ENCODE data around the gene IL18. TPM values are rescaled to one million over a fixed set of nuclear protein-coding genes. Genes with fewer than 3 reads are reported as not detected.
"Not testable (repeated sequence)": the region's sequence is repeated elsewhere in the genome, so short reads cannot be mapped to it uniquely, and the experiment has no call there.

Gene IL18
- total RNA-seq, 1 experiment from 2014 or later = not detected

DNA sequence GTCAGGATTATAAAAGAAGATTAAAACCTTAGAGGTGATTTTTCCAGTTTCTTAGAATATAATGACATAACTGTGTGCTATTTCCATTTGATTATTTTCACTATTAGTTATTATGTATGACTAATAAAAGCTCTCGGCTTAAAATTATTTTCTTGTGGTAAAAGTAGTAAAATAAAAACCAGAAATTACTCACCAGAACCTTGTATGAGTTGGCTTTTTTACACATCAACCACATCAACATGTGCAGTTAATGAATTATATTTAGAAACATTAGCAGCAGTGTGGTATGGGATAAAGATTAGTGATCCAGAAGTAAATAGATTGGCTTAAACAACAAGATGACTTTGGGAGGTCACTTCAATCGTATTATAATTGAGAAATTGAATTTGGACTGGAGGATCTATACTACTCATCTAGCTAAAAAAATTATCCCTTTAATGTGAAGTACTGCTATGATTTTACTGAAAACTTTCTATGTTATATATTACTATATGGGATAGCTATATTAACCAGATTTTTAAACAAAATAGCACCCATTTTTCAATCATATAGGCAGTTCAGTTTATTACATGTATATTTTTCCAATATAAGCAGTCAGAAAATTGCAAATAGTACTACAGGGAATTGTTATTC, 8.6 kb upstream of the IL18 start:
- DNase-seq (ENCODE audit: low read depth) = peak; percentile 15

DNA sequence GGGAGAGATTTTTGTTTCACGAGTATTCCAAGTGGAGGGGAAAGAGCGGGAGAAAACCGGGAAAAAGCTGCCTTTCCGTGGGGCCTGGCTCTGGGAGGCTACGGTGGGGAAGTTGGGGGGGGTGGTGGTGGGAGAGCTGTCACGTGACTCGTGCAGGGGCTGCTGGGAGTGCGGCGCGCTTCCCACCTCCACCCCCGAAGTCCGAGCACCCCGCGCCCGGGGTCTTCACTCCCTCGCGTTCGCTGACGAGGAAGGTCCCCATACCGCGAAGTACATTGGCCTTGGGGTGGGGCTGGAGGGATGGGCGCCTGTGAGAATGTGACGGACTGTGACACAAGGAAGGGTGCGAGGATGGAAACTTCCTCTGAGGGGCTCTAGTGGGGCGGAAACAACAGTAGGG, 3.3 kb upstream of the IL18 start, which contains the start of gene TEX12:
Gene TEX12, plus strand, starts transcription at position 228 of the 400 bp plus-strand sequence. CDS start 1,897 bp downstream, outside the sequence.
- no peak for DNase-seq (ENCODE audit: low read depth)

DNA sequence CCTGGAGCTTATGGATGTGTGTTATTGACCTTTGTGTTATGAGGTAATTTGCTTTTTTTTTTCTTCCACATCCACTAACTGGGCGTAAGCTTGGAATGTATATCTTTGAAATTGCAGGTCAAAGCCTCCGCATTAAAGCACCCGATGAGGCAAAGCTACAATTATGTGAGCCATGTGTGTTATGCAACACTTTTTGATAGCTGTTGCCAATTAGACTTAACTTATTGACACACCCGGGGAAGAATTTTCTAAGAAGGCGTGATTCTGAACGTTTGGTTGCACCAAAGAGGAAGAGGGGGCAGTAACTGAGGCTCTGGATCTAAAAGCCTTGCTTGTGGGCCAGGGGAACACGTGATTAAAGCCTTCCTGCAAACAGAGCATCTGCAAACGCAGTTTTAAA, 2.7 kb upstream of the IL18 start:
- no peak for DNase-seq (ENCODE audit: low read depth)

DNA sequence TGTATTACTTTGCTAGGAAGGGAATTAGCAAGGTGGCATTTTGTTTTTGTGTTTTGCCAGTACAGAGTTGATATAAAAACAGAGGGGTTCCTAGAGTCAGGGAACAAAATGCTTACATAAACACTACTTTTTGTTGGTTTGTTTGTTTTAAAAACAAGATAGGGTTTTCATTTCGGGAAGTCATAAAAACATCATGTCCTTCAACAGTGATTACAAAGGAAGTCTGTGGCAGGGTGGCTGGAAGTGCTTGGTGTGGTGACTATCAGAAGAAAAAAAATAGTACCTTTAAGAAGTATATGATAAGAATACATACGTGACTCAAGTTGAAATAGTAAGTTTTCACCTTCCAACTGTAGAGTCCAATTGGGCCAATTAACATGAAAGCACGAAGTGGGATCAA, 1.2 kb upstream of the IL18 start:
- DNase-seq (ENCODE audit: low read depth) = no peak

DNA sequence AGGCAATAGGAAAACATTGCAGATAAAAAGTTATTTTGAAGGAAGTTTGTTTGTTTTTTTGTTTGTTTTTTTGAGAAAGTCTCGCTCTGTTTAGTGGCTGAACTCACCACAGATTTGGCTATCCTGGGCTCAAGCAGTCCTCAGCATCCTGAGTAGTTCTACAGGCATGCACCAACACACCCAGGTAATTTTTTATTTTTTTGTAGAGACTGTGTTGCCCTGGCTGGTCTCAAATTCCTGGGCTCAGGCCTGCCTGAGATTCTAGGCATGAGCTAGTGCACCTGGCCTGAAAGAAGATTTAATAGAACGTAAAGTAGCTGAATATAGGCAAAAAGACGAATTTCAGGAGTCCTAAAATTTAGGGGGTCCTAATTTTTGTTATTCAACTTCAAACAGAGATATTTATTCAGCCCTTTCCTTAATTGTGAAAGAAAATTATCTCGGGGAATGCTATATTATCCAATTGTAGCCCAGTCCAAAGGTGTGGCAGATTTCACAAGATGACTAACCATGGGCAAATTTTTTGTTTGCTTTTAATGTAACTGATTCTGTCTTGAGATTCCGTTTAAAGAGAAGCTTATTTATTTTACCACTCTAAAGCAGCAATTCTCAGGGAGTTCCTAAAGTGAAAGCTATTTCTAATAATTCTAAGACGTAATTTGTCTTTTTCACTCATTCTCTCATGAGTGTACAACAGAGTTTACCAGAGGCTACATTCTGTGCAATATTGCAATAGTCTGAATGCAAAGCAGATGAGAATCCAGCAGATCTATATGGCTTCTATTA, 940 bp downstream of the IL18 start:
- no peak for DNase-seq (ENCODE audit: low read depth)

DNA sequence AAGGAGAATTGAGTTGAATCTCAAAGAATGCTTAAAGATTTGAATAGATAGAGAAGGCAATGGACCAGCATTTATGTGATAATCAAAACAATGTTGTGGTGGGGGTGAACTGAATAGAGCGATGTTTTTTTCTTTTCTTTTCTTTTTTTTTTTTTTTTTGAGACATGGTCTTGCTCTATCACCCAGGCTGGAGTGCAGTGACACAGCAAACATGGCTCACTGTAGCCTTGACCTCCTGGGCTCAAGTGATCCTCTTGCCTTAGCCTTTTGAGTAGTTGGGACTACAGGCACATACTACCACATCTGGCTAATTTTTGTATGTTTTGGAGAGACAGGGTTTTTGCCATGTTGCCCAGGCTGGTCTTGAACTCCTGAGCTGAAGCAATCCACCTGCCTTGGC, 1.7 kb downstream of the IL18 start:
- not testable (repeated sequence) for DNase-seq (ENCODE audit: low read depth)

DNA sequence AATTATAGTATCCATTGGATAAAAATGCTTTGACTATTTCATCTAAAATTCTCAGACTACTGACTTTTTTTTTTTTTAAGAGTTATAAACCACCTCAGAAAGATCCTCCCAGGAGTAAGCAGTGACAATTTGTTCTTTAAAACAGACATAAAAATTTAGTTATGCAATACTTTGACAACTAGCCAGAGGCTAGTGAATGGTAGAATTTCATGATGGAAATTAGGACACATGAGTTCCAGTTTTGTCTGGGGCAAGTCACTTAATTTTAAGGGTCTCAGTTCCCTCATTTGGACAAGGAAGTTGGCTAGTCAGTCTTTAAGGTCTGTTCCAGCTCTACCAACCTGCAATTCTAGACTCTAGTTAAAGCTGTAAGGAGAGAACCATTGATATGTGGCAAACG, 2.9 kb downstream of the IL18 start:
- DNase-seq (ENCODE audit: low read depth) = no peak

DNA sequence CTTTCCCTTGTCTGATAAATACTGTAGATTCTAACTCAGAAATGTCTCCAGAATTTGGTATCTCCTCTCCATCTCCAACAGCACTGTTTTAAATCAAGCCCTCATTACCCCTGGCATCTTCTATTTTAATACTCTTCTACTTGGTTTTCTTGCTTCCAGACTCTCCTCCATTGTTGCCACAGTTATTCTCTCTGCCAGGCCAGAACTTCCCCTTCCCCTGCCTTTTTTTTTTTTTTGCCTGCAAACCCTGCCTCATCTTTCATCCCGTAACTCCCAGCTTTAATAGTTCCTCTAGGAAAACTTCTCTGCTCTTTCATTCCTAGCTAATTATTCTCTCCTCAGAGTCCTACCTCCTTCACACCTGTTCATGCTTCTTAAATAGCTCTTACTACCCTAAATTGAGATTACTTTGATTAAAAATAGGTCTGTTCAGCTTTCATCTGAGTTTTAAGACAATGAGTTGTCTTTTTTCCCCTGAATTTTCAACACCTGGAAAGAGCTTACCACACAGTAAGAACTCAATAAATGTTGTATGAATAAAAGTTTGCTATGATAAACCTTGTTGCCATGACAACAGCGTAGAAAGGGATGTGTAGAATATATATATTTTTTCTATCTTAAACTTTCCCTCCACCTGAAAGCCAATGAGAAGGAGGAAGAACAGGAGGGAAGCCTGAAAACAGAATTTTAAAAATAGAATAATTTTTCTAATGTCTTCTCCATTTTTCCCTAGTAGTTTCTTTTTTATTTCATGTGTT, 3.6 kb downstream of the IL18 start:
- no peak for DNase-seq (ENCODE audit: low read depth)

DNA sequence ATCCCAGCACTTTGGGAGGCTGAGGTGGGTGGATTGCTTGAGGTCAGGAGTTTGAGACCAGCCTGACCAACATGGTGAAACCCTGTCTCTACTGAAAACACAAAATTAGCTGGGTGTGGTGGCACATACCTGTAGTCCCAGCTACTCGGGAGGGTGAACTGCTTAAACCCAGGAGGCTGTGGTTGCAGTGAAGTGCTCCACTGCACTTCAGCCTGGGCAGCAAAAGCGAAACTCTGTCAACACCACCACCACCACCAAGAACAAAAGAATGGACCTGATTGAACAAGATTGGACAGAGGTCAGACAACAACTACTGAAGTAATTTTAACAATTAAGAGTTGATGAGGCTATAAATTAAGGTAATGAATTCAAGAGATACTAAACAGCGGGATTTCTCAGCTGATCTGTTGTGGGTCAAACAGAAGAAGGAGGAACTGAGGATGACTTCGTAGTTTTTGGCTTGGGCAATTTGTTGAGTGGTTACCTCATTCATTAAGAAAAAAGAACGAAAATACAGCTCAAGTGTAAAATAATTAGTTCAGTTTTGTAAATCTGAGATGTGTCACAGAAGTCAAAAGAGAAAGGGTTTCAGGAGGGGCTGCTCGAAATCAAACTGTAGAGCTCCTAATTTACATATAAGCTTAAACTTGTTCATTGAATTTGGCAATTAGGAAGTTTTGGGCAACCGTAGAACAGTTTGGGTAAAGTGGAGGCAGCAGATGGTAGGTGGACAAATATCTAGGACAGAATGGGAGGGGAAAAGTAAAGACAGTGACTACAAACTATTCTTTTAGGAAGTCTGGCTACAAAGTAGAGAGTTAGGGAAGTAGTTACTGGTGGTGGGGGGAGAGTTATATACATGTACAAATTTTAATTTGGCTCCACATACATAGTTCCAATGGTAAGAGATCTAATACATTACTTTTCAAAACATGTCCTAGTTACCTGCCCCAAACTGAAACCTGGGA, 4.5 kb downstream of the IL18 start:
- no peak for DNase-seq (ENCODE audit: low read depth)

DNA sequence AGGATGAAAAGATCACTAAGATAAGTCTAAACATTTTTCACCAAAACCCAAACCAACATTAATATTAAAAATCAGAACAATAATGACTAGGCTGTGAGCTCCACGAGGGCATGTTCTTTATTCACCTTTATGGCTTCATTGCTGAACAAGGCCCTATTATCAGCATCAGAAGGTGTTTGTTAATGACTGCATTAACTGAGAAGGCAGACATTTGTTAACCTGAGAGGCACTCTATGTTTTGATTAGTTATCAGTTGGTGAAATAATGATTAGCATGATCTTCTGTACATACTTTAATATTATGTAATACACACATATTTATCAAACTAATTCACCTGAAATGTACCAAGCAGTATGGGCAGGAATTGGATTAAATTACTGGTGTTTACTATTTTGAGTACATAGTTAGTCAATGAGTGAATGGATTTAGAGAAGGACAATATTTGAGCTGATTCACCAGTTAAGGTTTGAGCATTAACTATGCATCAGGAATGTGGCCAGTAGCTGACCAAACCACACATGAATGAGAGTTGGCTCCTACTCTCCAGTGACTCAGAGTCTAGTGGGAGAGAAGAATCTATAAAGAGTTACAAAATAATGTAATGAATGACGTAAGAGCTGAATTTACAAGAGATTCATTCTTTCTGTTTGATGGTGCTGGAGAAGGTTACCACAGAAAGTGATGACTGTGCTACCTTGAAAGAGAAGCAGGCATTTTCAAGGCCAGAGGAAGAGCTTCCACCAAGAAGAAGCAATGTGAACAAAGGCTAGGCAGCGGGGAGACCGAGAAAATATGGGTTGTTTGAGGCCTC, 6.7 kb downstream of the IL18 start:
- peak; percentile 98 for DNase-seq (ENCODE audit: low read depth)

DNA sequence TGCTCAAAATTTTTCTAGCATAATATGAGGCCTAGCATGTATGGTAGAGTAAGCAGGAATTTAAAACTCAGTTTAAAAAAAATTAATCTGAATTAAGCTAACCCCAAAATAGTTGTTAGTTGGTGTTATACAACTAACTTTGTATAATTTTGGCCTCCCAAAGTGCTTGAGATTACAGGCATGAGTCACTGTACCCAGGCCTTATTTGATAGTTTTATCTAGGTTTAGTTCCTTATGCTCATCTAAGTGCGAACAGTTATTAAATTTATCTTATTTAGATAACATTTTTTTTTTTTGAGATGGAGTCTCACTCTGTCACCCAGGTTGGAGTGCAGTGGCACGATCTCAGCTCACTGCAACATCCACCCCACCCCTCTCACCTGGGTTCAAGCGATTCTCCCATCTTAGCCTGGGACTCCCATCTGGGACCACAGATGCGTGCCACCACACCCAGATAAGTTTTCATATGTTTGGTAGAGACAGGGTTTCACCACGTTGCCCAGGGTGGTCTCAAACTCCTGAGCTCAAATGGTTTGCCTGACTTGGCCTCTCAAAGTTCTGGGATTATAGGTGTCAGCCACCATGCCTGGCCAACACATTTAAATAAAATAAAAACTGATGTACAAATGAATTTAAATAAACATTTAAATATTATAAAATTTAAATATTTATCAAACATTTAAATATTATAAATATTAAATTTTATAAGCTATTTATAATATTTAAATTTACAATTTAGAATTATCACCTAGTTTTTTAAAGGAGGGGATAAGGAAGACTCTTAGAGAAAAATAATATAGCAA, 7.5 kb downstream of the IL18 start:
- no peak for DNase-seq (ENCODE audit: low read depth)

DNA sequence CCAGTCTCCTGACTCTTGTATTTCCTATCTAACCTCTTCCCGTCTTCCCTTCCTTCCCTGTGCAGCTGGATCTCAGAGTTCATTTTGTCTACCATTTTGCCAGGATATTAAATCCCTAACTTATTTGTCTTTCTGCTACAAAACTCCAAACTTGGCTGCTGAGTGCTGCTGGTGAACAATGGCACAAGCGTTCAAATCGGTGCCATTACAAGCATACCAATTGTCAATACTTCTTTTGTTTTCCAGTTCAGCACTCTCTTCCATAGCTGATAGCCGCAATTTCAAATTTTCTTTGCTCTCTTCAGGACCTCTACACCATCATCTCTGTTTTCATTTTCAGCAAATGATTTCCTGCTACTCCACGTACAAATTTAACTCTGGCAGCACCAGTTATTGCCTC, 13.4 kb downstream of the IL18 start:
- no peak for DNase-seq (ENCODE audit: low read depth)

DNA sequence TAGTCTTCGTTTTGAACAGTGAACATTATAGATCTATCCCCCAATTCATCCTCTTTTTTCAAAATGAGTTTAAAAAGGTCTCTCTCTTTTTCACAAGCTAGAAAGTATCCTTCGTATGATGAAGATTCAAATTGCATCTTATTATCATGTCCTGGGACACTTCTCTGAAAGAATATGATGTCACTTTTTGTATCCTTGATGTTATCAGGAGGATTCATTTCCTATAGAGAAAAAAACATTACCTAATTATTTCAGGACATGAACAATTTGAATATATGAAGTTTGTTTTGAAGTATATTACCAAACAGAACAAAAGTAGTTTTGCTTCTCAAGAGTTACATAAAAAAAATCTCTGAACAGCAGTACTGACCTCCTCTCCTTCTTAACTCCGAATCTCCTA, 20.3 kb downstream of the IL18 start:
- DNase-seq (ENCODE audit: low read depth) = no peak

DNA sequence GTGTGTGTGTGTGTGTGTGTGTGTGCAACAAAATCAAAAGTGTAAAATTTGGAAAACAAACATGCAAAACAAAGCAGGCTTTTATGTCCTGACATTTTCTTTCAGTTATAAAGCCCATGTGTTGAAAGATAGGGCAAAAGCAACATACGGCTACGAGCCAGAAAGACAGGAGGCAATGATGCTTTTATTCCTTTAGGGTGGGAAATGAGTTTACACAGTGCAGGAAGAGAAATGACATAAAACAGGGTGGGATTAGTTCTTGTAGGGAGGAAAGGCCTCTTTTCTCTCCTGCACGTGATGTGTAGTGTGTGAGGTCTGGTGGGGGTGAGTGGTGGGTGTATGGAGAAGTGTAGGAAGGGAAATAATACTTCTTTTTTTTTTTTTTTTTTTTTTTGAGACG, 29.4 kb downstream of the IL18 start:
- DNase-seq (ENCODE audit: low read depth) = no peak

DNA sequence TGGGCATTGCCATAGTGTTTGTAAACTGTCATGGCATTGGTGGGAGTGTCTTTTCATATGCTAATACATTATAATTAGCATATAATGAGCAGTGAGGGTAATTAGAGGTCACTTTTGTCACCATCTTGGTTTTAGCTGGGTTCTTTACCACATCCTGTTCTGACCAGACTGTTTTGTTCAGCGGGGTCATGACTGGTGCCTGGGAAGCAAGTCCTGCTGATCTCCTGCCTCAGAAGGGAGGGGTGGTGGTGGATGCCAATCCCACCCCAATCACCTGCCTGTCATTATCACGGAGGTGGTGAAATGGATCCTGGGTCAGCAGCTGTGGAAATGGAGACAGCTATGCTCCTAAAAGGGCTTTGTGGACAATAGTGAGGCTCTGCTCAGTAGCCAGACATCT, 31.2 kb downstream of the IL18 start:
- peak; percentile 14 for DNase-seq (ENCODE audit: low read depth)

DNA sequence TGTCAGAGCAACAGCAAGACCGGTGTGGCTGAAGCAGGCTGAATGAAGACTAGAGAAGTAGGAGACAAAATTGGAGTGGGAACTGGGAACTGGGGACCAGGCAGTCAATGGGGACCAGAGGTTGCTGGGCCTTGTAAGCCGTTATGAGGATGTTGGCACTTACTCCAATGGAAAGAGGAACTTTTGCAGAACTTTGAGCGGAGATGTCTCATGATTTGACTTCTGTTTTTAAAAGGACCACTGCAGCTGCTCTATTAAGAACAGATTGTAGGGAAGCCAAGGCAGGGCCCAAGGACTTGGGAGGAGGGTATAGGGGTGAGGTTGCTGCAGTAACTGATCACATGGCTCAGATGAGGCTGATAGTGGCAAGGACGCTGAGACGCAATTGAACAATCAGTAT, 34.2 kb downstream of the IL18 start:
- no peak for DNase-seq (ENCODE audit: low read depth)

DNA sequence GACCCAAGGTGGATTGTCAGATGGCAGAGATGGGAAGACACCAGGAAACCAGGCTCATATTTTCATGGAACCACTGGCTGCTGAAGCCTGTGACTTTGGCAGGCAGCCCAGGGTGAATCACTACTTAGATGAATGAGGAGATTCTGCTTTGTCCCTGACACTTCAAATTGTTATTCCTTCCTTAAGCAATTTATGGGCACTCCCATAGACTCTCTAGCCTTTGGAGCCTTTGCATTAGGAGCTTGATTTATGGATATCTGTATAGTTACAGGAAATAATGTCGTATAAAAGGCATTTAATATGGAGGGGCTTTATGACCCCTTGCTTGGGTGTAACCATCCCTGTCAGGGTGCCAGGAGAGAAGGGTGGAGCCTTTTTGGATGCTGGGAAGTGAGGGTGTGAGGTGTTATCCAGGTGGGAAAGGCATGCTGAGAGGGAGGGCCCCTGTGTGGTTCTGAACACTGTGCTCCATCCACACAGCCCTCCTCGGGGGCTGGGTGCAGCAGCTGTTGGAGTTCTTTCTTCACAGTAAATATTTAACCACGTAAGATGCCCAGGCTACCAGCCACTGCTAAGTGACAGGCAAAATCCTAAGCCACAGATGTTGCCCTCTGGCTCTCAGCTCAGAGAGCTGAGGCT, 35.3 kb downstream of the IL18 start:
- DNase-seq (ENCODE audit: low read depth) = peak; percentile 89

DNA sequence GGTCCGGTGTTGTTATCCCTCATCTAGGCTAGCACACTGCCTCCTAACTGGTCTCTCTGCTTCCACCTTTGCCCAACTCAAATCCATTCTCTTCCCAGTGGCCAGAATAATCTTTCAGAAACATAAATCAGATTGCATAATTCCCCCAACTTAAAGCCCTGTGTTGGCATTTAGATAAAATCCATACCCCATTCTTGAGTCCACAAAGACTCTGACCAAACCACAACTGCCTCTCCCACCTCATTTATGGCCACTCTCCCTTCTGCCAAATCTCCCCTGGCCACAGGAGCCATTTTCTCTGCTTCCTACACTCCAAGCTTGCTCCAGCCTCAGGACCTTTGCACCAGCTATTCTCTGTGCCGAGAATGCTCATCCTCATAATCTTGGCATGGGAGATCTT, 36.8 kb downstream of the IL18 start:
- no peak for DNase-seq (ENCODE audit: low read depth)

DNA sequence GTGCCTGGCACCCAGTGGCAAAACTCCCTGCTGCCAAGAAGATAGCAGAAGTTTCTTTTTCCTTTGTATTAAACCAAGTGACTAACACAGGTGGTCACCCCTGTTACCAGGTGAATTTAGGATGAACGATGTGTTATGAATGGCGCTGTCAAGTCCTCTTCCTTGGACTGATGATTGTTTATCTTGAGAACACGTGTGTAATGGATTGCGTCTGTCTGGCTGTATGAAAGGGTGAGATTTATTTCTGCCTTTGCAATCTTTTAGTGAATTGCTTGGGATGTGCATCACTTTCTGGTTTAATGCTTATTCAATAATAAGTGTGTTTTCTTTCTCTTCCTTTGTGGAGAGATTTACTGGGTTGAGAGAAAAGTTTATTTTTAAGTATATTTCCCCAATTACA, 40.8 kb downstream of the IL18 start:
- no peak for DNase-seq (ENCODE audit: low read depth)
